LNCAP (cell line): Measurements from ENCODE around the gene MX1.

Experiments used
- TF ChIP-seq, protein P1 (sequence below): fragments of 450-650 bp; IDR thresholded peaks from 2 replicates; pipeline ENCODE4 v1.5.1; 2017; ENCODE audit warnings: mild to moderate bottlenecking

MX1 gene

DNA sequence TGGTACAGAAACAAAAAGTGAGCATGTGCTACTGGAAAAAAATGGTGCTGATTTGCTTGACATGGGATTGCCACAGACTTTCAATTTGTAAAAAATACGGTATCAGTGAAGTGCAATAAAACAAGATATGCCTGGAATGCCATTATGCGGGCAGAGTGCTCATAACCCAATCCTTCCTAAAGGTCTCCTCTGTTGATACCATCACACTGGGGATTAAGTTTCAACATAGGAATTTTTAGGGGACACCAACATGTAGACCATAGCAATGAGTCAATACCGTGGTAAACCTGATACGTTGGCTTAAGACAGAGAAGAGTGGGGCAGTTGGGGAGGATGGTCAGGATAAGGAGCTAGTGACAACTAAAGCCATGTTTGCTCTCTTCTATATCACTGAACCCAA is 20.5 kb downstream of the MX1 start:
- TF ChIP-seq, protein P1, sequence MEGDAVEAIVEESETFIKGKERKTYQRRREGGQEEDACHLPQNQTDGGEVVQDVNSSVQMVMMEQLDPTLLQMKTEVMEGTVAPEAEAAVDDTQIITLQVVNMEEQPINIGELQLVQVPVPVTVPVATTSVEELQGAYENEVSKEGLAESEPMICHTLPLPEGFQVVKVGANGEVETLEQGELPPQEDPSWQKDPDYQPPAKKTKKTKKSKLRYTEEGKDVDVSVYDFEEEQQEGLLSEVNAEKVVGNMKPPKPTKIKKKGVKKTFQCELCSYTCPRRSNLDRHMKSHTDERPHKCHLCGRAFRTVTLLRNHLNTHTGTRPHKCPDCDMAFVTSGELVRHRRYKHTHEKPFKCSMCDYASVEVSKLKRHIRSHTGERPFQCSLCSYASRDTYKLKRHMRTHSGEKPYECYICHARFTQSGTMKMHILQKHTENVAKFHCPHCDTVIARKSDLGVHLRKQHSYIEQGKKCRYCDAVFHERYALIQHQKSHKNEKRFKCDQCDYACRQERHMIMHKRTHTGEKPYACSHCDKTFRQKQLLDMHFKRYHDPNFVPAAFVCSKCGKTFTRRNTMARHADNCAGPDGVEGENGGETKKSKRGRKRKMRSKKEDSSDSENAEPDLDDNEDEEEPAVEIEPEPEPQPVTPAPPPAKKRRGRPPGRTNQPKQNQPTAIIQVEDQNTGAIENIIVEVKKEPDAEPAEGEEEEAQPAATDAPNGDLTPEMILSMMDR: no peak

DNA sequence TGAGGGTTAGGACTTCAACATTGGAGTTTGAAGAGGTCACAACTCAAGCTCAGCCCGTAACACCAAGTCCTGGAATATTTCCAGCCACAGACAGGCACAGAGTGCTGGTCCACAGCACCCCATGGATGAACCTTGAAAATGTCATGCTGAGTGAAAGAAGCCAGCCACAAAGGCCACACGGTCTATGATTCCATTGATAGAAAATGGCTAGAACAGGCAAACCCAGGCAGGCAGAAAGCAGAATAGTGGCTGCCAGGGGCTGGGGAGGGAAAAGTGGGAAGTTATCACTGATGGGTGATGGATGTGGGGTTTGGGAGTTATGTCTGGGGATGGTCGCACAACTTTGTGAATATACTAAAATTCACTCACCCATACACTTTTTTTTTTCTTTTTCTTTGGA is 21.3 kb downstream of the MX1 start:
- TF ChIP-seq, protein P1: no peak

DNA sequence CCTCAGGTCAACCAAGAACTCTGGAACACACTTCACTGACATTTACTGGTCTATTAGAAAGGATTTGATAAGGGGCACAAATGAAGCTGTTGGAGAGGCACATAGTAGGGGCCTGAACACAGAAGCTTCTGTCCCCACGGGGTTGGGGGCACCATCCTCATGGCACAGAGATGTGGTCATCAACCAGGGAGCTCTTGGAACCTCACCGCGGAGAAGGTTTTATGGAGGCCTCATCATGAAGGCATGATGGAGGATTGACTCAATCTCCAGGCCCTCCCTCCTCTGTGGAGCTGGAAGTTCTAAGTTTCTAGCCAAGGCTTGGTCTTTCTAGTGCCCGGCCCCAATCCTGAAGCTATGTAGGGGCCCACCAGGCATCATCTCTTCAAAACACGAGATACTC is 23.6 kb downstream of the MX1 start:
- TF ChIP-seq, protein P1: no peak

DNA sequence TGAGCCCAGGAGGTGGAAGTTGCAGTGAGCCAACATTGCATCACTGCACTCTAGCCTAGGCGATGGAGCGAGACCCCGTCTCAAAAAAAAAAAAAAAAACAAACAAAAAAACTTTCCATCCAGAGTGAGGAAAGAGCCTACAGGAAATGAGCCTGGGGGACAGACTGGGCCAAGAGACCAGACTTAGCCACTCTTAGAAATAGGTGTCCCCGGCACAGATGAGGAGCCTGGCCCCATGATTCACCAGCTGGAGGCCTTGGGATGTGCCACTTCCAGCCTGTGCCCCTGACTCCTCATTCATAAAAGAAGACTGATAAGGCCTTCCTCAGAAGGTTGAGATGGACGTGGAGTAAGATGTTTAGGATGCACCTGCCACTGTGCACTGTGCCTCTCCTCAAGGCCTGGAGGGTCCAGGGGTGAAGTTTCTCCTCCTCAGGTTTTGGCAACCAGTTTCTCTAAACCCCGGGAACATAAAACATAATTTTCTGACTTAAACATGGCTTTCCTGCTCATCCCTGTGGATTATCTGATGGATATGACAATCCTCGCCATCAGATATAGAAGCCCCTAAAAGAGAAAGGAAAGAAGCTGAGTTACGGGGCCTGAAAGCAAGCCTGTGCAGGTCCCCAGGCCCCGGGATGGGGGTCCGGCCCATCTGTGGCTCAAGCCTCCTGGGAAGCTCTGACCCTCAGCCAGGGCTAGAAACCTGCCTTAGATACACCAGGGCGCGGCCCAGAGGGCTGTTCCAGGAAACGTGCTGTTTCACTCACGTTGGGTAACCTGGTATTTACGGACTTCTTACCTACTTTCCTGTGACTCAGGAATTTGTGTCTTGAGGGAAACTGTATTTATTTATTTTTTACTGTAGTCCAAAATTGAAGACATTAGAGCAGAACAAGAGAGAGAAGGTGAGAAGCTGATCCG is 26.0 kb downstream of the MX1 start:
- TF ChIP-seq, protein P1: no peak

DNA sequence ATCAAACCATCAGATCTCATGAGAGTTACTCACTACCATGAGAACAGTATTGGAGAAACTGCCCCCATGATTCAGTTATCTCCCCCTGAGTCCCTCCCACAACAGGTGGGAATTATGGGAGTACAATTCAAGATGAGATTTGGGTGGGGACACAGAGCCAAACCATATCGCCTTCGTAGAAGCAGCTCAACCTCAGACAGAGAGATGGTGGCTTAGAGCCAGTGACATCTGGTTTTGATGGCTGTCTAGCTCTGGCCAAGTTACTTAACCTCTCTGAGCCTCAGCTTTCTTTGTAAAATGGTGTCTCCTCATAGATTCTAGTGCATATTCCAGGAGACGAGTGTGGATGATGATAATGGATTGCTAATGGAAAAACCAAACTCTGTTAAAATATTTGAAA is 27.2 kb downstream of the MX1 start:
- TF ChIP-seq, protein P1: no peak

DNA sequence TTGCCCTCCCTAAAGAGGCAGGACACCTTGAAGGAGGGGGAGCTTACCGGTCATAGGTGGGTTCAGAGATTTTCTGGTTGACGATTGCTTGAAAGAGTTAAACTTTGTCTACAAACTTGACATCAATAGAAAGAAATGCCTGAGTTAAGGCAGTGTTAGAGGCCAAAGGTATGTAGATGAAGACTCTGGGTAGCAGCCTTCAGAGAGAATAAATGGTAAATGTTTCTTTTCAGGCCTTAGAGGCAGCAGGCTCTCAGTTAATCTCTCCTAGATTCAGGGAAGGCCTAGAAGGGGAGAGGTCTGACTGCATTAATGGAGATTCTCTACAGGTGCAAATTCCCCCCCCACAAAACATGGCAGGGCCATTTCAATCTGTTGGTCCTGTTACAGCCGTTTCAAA is 27.7 kb downstream of the MX1 start:
- TF ChIP-seq, protein P1: no peak

DNA sequence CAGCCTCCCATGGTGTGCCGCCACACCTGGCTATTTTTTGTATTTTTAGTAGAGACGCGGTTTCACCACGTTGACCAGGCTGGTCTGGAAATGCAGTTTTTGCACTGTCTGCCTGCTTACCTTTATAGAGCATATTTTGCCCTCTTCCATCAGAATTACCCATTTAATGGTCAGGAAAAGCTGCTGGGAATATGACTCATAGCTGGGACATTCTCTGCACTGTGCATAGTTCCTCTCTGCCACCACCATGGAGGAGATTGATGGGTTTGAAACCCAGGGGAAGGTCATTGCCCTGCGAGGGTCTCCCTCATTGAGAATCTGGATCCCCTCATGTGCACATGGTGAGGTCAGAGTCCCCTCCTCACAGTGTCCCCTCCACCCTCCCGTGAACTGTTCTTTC is 32.1 kb downstream of the MX1 start:
- TF ChIP-seq, protein P1: no peak

DNA sequence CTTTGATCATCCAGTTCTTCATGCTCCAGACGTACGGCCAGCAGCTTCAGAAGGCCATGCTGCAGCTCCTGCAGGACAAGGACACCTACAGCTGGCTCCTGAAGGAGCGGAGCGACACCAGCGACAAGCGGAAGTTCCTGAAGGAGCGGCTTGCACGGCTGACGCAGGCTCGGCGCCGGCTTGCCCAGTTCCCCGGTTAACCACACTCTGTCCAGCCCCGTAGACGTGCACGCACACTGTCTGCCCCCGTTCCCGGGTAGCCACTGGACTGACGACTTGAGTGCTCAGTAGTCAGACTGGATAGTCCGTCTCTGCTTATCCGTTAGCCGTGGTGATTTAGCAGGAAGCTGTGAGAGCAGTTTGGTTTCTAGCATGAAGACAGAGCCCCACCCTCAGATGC is 32.5 kb downstream of the MX1 start:
- TF ChIP-seq, protein P1: no peak
